DMS79 treated with DMSO at 0.1 percent for 48 hours (cell line): ENCODE data around the gene ESRRB.
A peak's percentile ranks its signal among the peaks of the same experiment; 100 is the strongest.

ENCODE experiments used
- DNase-seq: peaks from one replicate; lab custom pipeline; 2025; lab: John Stamatoyannopoulos, UW

The ESRRB gene

DNA sequence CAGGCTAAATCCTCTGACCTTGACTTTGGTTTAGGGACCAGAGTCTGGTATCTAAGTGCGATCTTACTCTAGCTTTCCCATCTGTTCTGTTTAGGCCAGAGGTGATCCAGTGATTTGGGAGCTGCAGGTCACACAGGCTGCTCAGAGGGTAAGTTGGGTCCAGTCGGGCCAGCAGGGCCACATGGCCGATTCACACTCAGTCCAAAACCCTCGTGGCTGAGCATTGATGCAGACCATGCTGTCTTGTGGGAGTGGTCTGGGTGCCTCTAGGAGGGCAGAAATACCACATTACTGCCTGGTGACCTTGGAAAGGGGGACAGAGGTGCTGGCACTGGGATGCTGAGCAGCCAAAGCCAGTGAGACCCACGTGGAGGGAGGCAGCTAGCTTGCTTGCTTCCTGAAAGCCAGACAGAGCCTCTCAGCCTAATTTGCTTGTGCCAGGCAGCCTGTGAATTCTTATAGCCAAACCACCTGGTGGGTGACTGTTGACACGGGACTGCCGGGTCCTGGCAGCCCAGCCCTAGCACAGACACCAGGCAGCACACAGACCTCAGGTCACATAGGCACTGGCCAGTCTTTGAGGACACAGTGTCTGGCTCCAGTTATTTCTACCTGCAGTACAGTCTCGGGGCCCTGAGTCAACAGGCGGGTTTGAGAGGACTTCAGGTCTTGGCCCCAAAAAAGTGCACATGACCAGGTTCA lies 31.7 kb downstream of the ESRRB start:
- DNase-seq = no peak

DNA sequence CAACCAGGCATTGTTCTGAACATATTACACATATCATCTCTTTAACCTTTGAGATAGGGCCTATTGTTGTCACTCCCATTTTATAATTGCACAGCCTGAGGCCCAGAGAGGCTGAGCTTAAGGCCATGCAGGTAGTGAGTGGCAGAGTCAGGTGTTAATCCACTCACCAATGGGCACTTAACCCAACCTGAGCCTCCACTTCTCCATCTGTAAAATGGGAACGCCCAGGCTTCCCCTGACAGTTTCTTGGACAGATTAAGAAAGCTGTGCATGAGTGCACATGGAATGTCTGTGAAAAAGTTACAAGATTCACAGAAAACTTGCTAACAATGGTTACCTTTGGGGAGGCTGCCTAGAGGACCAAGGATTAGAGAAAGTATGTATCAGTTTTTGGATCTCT lies 32.9 kb downstream of the ESRRB start:
- no peak for DNase-seq

DNA sequence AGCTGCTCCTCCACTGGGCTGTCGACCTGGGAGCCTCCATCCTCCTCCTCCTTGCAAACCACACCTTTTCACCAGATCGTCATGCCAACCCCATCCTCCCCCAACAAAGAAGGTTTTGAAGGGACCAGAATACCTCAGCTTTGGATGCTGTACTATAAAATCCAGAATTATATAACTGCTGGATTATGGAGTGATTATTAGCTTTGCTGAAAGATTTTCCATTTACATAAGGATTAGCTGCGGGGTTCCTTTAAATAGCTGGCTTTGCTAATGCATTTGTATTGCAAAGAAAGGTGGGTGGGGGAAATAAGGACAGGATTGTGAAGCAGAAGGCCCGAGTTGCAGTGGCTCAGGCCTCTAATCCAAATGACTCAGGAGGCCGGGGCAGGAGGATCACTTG lies 36.6 kb downstream of the ESRRB start:
- no peak for DNase-seq

DNA sequence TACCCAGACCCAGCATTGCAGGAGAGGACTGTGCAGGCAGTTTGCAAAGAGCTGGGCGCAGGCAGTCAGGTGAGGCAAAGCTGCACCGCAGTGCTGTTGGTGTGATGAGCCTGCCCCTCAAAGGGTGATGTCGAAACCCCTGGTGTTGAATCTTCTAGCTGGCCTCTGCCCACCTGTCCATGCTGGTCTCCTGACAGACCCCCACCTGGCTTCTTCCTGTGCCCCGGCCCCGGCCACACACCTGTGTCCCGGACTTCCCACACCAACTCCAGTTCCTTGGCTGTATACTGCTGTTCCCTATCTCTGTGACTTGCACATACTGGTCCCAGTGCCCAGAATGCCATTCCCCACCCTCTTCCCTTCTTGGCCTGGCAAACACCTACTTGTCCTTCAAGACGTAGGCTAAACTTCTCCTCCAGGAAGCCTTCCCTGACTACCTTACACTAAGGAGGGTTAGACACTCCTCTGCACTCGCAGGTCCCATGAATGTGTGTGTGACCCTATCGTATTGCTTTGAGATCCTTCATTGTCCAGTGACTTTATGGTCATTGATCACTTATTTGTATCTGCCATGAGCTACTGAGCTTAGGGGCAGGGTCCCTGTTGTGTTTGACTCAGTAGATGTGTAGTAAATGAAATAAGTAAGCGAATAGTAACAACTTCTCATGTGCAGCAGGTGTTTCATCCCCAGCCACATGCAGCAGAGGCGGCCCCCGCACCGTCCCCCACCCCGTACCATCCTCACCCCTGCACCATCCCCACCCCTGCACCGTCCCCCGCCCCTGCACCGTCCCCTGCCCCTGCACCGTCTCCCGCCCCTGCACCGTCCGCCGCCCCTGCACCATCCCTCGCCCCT lies 37.4 kb downstream of the ESRRB start:
- no peak for DNase-seq

DNA sequence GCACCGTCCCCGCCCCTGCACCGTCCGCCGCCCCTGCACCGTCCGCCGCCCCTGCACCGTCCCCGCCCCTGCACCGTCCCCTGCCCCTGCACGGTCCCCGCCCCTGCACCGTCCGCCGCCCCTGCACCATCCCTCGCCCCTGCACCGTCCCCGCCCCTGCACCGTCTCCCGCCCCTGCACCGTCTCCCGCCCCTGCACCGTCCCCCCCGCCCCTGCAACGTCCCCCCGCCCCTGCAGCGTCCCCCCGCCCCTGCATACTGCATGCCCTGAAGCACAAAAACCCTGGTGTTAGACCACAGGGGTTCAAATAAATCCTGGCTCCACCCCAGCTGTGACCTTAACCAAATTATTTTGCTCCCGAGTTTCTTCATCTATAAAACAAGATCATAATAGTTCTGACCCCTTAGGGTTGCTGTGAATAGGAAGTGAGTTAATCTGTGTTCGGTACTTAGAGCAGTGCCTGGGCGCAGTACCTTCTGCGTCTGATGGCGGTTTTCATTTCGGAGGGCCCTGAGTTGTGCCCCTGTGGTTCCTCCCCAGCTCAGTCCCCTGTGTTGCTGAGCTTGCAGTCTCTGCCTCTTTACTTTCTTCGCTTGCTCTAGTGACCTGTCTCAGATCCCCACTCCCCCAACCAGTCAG lies 38.1 kb downstream of the ESRRB start:
- DNase-seq = peak; percentile 23

DNA sequence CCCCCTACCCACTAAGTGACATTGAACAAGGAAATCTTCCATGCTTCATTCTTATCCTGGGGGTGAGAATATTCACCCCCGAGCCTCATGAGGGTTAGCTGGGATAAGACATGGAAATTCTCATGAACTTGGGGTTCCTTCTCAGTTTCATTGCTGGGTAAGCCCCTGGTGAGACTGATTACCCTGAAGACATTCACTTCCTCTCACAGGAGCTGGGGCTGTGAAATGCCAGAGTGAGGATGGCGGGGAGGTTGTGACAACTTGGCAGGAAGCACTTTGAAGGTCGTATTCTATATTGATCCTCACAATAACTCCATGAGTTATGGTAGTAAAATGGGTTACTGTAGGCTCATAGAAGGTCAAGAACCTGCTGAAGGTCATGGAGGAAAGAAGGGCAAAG lies 43.5 kb downstream of the ESRRB start:
- DNase-seq = no peak

DNA sequence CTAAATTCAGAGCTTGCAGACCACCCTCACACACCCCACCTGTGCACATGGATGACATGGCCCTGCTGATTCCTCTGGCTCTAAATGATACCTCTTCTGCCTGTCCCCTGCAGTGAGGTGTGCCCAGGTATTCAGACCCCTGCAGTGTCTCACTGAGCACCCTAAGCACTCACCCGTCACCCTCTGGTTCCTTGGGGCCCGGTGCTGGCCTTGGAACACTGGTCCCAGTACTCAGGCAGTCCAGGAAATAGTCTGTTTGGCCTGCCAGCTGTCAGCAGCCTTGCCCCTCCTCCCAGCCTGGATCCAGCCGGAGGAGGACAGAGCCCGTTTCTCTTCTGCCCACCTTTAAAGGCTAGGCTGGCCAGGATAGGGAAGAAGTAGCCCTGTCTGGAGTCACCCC lies 44.9 kb downstream of the ESRRB start:
- DNase-seq = no peak

DNA sequence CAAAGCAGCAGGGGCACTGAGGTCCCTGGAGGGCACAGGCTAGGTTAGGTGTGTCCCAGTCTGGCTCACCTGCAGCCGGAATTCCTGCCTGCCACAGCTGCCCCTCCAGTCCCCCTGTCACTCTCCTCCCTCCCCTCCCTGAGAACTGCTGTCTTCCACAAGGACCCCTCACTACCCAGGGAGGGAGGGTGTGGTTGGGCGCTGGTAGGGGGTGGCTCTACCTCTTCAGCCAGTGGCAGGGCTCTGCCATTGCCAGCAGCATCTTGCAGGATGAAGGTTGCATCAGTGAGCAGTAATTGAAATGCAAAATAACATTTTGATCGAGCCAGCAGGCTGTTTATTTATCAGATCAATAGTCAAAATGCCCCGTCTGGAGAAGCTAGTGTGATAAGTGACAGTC lies 45.7 kb downstream of the ESRRB start:
- peak; percentile 40 for DNase-seq

DNA sequence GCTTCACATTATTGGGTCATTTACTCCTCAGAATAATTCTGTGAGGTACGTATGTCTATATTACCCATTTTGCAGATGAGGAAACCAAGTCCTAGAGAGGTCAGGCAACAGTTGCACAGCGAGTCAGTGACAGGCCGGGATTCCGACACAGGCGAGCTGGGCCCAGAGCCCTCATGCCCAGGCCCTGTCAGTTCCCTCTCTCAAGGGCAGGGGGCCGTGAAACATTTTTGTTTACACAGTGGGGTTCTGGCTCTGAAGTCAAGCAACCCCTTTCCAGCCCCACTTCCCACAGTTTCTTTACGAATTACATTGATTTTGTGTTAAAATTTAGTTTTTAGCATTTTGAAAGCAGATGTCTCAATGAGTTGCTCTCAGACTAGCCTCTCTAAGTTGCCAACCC lies 46.7 kb downstream of the ESRRB start:
- no peak for DNase-seq

DNA sequence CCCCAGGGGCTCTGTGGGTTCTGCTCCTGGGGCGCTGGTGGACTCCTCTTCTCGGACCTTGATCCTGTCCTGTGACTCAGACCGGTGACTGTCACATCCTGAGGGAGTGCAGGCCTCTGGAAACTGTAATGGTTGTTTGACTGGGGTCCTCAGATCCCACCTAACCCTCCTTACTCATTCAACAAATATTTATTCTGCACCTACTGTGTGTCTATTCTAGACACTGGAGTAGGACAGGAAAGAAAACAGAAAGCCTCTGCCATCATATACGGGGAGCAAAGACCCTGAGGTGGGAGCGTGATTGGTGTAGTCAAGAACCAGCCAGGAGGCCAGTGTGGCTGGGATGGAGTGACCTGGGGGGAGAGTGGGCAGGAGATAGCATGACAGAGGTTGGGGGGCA lies 47.6 kb downstream of the ESRRB start:
- DNase-seq = no peak

DNA sequence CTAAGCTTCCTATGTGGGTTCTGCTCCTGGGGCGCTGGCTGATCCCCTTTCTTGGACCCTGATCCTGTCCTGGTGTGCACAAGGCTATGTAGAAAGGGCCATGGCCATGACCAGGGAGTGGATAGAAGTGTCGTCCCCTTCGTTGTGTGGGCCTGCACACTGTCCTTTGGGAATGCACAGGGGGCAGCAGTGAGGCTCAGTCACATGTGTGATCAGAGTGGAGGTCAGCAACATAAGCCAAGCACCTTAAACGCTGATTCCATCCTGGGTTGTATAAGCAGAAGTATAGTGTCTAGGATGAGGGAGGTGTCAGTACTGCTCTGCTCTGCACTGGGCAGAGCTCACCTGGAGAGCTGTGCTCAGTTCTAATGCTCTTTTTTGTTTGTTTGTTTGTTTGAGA lies 48.4 kb downstream of the ESRRB start:
- DNase-seq = no peak

DNA sequence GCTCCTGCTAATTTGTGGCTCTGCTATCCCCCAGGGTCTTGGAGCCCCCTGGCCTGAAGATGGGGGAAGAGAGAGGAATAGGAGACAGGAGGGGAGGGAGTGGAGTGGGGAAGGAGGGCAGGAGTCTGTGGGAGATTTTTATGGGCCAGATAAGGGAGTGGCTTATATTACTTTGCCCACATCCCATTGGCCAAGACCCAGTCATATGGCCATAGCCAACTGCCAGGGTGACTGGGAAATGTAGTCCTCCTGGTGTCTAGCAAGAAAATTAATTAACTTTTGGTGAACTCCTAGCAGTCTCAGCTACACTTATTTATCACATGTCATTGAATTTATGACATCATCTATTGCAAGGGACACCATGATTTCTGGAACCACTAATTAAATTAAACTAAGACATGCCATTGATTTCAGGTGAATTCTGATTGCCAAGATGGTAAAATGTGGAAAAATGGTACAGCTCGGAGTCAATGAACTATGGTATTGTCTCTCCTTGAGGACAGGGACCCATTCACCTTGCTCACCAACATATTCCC lies 50.3 kb downstream of the ESRRB start:
- no peak for DNase-seq

DNA sequence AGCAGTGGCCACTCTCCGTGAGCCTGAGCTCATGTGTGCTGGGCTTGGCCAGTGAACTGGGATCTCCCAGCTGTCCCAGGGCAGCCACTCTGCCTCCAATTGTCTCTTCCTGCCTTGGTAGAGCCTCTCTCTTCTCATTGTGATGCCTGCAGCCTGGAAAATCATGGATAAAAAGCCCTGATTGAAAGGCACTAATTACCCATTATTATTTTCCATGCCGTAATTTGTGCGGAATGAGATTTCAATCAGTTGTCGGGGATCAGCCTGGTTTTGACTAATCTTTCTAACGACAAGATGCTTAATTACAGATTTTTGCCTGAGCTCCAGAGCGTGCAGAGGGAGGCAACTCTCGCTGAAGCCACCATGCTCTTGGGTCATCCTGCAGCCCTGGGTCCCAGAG lies 52.7 kb downstream of the ESRRB start:
- no peak for DNase-seq

DNA sequence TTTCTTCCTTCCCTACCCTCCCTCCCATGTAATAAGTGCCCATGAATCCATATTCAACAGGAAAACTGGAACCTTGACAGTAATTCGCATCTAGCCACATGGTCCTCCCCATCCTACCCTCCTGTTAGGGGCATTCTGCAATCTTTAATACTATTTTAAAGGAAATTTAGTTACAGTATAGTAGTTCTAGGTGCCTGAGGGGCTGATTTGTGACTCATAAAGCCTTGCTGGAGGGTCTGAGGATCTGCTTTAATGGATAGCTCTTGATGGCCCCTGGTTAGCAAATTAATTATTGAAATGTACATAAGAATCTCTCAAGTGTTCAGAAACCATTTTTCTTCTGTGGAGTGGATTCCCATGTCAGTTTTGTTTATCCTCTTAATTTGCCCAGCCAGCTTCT lies 54.1 kb downstream of the ESRRB start:
- DNase-seq = peak; percentile 83

DNA sequence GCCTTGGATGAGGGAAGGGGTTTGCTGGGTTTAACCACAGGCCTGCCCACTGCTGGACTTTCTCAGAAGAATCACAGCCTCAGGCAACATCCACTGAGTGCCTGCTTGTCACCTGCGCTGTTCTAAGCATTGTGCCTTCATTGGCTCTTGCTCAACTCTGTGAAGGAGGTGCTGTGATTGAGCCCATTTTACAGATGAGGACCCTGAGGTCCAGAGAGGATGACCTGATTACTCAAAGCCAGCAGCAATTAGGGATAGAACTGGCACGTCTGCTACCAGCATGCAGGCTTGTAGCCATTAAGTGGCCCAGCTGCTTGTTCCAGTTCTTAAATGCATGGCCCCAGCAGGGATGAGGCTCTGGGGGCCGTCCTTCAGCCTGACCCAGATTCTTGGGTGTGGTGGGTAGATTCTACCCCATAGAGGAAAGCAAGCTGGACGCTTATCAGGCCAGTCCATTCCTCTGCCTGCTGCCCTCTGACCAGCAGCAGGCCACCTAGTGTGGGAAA lies 54.6 kb downstream of the ESRRB start:
- no peak for DNase-seq

DNA sequence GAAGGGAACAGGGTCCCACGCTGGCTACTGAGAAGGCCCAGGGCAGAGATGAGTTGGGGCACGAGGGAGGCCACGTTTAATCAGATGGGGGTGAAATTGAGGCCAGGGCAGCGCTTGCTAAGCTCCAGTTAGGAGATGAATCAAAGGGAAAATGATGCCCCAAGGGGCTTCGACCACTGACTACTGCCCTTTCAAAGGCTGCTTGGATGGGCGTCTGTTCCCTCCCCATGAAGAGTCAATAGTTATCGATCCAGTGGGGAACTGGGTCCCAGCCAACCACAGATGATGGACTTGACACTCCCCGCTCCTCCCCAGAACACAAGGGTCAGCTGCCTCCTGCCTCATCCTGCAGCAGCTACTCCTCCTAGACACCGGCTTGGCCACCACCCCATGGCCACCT lies 55.6 kb downstream of the ESRRB start:
- no peak for DNase-seq

DNA sequence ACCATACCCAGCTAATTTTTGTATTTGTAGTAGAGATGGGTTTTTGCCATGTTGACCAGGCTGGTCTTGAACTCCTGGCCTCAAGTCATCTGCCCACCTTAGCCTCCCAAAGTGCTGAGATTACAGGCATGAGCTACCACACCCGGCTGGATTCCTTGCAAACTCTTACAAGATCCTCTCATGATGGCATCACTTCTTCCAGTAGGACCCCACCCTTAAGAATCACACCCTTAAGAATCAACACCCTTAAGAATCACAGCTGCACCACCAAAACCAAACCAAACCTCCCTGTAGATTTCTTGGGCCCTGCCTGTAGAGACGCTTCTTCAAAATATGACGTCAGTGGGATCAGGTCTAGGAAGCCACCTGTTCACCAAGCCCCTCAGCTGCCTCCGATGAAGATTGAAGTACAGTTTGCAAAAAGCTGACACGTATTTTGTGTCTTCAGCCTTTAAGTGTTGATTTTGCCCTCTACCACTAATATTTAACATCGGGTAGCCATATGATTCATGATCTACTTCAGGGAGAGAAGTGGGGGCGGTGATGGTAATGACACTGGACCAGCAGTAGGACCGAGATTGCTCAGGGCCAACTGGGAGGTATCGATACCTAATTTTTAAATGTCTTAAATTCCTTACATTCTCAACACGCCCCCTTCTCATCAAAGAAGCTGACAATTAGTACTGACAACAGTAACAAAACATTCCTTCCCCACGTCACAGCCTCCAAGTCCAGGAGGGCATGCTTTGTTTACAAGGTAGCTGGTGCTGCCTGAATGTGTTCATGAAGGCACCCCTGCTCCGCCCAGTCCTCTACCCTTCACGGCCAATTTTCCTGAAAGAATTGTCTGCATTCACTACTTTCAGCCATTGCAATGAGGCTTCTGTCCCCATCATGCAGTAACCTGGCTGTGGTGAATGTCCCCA lies 57.2 kb downstream of the ESRRB start:
- peak; percentile 29 for DNase-seq

DNA sequence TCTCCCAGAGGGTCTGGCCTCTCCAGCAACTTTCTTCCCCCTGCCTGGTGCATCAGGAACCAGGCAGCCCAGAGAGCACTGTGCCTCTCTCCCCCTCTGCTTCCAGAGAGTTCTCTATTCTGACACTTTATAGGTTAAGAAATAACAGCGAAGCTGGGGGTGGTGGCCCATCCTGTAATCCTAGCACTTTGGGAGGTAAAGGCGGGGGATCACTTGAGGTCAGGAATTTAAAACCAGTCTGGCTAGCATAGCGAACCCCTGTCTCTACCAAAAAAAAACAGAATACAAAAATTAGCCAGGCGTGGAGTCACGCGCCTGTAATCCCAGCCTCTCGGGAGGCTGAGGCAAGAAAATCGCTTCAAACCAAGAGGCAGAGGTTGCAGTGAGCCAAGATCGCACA lies 58.3 kb downstream of the ESRRB start:
- DNase-seq = peak; percentile 84

DNA sequence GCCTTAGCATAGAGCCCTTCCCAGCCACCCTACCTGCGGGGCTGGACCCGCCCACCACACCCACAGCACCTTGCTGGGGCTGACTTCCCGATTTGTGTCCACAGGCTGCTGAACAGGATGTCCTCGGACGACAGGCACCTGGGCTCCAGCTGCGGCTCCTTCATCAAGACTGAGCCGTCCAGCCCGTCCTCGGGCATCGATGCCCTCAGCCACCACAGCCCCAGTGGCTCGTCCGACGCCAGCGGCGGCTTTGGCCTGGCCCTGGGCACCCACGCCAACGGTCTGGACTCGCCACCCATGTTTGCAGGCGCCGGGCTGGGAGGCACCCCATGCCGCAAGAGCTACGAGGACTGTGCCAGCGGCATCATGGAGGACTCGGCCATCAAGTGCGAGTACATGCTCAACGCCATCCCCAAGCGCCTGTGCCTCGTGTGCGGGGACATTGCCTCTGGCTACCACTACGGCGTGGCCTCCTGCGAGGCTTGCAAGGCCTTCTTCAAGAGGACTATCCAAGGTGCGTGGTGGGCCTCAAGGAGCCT lies 63.4 kb downstream of the ESRRB start:
- no peak for DNase-seq

DNA sequence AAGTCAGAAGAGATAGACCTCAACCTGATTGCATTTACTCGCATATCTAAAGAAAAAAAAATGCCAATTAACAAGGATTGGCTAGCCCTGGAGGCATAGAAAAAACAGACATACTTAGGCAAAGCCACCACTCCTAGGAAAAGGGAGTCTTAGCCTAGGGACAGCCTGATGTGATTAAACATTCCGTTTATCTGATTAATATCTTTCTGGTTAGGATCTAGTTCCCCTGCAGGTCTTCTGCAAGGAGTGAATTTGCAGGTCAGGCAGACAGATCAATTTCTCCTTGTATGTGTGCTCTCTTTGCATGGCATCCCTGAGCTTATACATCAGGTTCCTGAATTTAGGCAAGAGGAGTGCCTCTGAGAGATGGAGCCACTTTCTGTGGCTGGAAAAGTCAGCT lies 70.5 kb downstream of the ESRRB start:
- no peak for DNase-seq

DNA sequence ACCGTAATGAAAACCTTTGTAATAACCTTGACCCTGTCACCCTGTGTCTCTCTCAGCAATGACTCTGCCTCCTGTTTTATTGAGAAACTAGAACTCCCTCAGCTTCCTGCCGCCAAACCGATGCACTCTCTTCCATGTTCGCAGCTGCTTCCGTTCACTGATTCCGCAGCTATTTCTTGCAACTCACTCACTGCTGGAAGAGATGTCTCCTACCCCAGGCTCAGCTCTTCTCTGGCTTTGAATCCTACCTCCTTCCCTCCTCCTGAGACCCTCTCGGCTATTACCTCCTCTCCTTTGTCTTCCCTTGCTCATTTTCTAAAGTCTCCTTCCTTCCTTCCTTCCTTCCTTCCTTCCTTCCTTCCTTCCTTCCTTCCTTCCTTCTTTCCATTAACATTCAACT lies 71.0 kb downstream of the ESRRB start:
- no peak for DNase-seq
